ENCODE results near the gene ROR1.

GRCh38 chr1:64107118-64107519, 333.3 kb downstream of the ROR1 start:
- no peak for TF ChIP-seq EZH2phosphoT487 (IDR thresholded peaks at IDR 0.05)
- no peak for TF ChIP-seq CTCF (IDR thresholded peaks at IDR 0.05)

Measured in neural progenitor cell (in vitro differentiated cells).